Measurements from ENCODE around the gene FAM222A.

GRCh38 chr12:109710205-109710746 lies 3.3 kb upstream of the FAM222A start:
- TF ChIP-seq SP3 (tag by site-specific recombination; IDR thresholded peaks at IDR 0.05) (no peak), ATF2 (tag by site-specific recombination; IDR thresholded peaks at IDR 0.05; ENCODE audit: low read depth) (no peak)

All from HEK293 (cell line).